Hepatocyte (in vitro differentiated cells): ENCODE measurements around the gene LINGO1. TPM values are rescaled to one million over a fixed set of nuclear protein-coding genes. Genes with fewer than 3 reads are reported as not detected.

Source experiments
- DNase-seq: peaks from one replicate; pipeline ENCODE4 v3.0.0-alpha.2; 2016; ENCODE audit warnings: low spot score
- H2AFZ ChIP-seq: fragments of 200-600 bp; sonication (generic); 2 replicates; pipeline ENCODE4 v1.6.0; 2016; ENCODE audit warnings: antibody characterized with exemption, mild to moderate bottlenecking
- H3K27ac ChIP-seq: fragments of 200-600 bp; sonication (generic); 2 replicates; pipeline ENCODE4 v1.5.1; 2016; ENCODE audit warnings: mild to moderate bottlenecking
- H3K27me3 ChIP-seq: fragments of 200-600 bp; sonication (generic); 2 replicates; pipeline ENCODE4 v1.6.1; 2016
- H3K36me3 ChIP-seq: fragments of 200-600 bp; sonication (generic); replicated peaks from 2 replicates; pipeline ENCODE4 v1.5.1; 2016; ENCODE audit warnings: low read depth; ENCODE audit not compliant: insufficient read depth
- H3K4me1 ChIP-seq: fragments of 200-600 bp; sonication (generic); 2 replicates; pipeline ENCODE4 v1.5.1; 2016; ENCODE audit warnings: mild to moderate bottlenecking, moderate library complexity; ENCODE audit not compliant: insufficient read depth
- H3K4me2 ChIP-seq: fragments of 200-600 bp; sonication (generic); 2 replicates; pipeline ENCODE4 v1.6.0; 2016
- H3K4me3 ChIP-seq: fragments of 200-600 bp; sonication (generic); 2 replicates; pipeline ENCODE4 v1.5.1; 2016; ENCODE audit warnings: mild to moderate bottlenecking
- H3K79me2 ChIP-seq: fragments of 200-600 bp; sonication (generic); 2 replicates; pipeline ENCODE4 v1.6.0; 2017; ENCODE audit warnings: mild to moderate bottlenecking
- H3K9me2 ChIP-seq: fragments of 200-600 bp; sonication (generic); replicated peaks from 2 replicates; pipeline ENCODE4 v1.6.0; 2017; ENCODE audit warnings: mild to moderate bottlenecking; ENCODE audit not compliant: insufficient read depth
- H3K9me3 ChIP-seq: fragments of 200-600 bp; sonication (generic); 2 replicates; pipeline ENCODE4 v1.5.1; 2016; ENCODE audit warnings: low read depth, mild to moderate bottlenecking
- H4K20me1 ChIP-seq: fragments of 200-600 bp; sonication (generic); 2 replicates; pipeline ENCODE4 v1.6.0; 2016; ENCODE audit warnings: mild to moderate bottlenecking; ENCODE audit not compliant: insufficient read depth, poor library complexity, severe bottlenecking
- CTCF ChIP-seq: fragments of 200-600 bp; sonication (generic); IDR thresholded peaks from 2 replicates; pipeline ENCODE4 v1.5.1; 2016; ENCODE audit warnings: antibody characterized with exemption, mild to moderate bottlenecking; ENCODE audit not compliant: poor library complexity
- EZH2 ChIP-seq: fragments of 200-600 bp; sonication (generic); IDR thresholded peaks from 2 replicates; pipeline ENCODE4 v1.6.1; 2016; ENCODE audit warnings: antibody characterized with exemption, mild to moderate bottlenecking, borderline replicate concordance
- EZH2phosphoT487 ChIP-seq: fragments of 200-600 bp; sonication (generic); IDR thresholded peaks from one replicate; pipeline ENCODE4 v1.6.1; 2018; ENCODE audit warnings: antibody characterized with exemption, mild to moderate bottlenecking, low read depth, moderate library complexity; ENCODE audit not compliant: unreplicated experiment, severe bottlenecking
- WGBS: methylation state at CpG from one replicate; pipeline ENCODE4 v1.1.6; 2016; ENCODE audit warnings: low lambda C conversion rate; ENCODE audit errors: missing lambda C conversion rate; 5-methylcytosine and 5-hydroxymethylcytosine counted together
- polyA plus RNA-seq: library from polyadenylated mRNA; unstranded; fragments of >200 nt; fragmentation: Nextera tagmentation; extraction: Ambion mirVana; gene quantifications from 2 replicates; pipeline ENCODE4 v1.2.1, GENCODE V29; 2016
- total RNA-seq: library from RNA; depleted of rRNA; stranded (reverse); fragments of >200 nt; gene quantifications from 2 replicates; pipeline ENCODE4 v1.2.3, GENCODE V29; 2014

LINGO1 gene
- total and polyA plus RNA-seq, 2 experiments from 2014 or later = 4.3 to 5.1 TPM

DNA sequence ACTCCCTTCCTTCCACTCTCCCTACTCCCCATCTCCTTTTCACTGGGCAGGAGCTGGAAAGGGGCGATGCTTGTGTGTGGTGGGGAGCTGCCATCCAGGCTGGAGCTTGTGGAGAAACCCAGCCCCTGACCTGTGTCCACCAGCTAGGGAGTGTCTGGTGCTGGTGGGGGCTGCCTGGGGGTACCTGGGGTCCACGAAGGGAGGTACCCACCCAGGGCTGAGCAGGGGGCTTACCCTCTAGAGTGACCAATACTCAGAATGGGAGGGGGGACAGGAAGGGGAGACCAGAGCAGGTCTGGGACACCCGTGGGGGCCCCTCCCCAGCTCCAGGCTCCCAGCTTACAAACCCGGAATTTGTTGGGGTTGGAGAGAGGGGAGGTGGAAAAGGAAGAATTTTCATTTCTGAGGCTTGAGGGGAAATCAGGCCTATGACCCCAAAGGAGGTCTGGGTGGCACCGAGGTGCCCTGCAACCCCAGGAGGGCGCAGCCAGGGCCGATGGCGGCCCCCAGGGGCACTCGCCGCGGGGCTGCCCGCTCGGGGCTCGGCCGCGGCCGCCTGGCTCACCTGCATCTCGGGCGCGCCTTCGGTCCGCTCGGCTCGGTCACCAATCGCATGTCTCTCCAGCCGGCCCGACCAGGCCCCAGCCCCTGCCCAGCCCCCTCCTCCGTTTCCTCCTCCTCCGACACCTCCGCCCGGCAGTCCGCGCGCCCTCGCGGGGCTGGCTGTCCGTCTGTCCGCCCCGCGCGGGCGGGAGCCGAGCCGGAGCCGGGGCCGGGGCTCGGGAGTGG is 773 bp downstream of the LINGO1 start:
- TF ChIP-seq EZH2 (no peak), CTCF (no peak), EZH2phosphoT487 (no peak)
- Histone ChIP-seq H3K27me3 (peaks cover 44% of the 10 kb centered on the region), H3K4me3 (peak overlapping the region; percentile 16), H3K4me2 (peak overlapping the region; percentile 87), H3K9me2 (no peaks in the 10 kb centered on the region), H2AFZ (no peak overlapping the region), H4K20me1 (no peaks in the 10 kb centered on the region), H3K79me2 (no peaks in the 10 kb centered on the region), H3K27ac (no peak overlapping the region), H3K36me3 (no peaks in the 10 kb centered on the region), H3K4me1 (peaks cover 14% of the 10 kb centered on the region), H3K9me3 (no peaks in the 10 kb centered on the region)
- DNase-seq = peak; percentile 50
- 9% methylated on average over 13 of the region's 47 CpGs for WGBS

GRCh38 chr15:77630956-77631744 is 1.6 kb downstream of the LINGO1 start:
- Histone ChIP-seq H3K79me2 (no peaks in the 10 kb centered on the region), H4K20me1 (no peaks in the 10 kb centered on the region), H3K9me3 (no peaks in the 10 kb centered on the region), H3K4me1 (peaks cover 14% of the 10 kb centered on the region), H3K27me3 (peaks cover 44% of the 10 kb centered on the region), H3K4me2 (peak overlapping the region; percentile 87), H2AFZ (no peak overlapping the region), H3K36me3 (no peaks in the 10 kb centered on the region), H3K9me2 (no peaks in the 10 kb centered on the region), H3K27ac (no peak overlapping the region), H3K4me3 (peak overlapping the region; percentile 16)
- TF ChIP-seq EZH2 = no peak
- peak; percentile 31 for TF ChIP-seq CTCF
- 35% methylated on average over 18 of the region's 20 CpGs for WGBS
- DNase-seq = no peak

DNA sequence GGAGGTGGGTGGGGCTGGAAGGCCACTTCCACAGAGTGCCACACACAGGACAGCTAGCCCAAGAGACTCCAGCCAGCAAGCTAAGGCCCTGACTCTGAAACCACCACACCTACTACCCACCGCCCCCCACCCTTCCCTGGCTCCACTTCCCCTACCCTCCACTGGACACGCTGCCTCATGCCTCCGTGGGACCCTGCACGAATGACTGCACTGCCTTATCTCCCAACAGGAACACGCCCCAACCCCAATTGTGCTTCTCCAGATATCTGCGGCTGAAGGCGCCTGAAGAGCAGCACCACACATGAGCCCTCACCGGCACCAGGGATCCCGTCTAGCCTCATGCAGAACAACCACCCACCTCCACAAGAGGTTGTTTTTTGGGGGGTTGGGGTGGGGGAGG is 2.7 kb downstream of the LINGO1 start:
- Histone ChIP-seq H4K20me1 (no peaks in the 10 kb centered on the region), H3K4me3 (no peak overlapping the region), H3K9me2 (no peaks in the 10 kb centered on the region), H3K79me2 (no peaks in the 10 kb centered on the region), H3K4me2 (no peak overlapping the region), H3K4me1 (peaks cover 14% of the 10 kb centered on the region), H3K27ac (no peak overlapping the region), H3K9me3 (no peaks in the 10 kb centered on the region), H3K27me3 (peaks cover 33% of the 10 kb centered on the region), H2AFZ (no peak overlapping the region), H3K36me3 (no peaks in the 10 kb centered on the region)
- no peak for DNase-seq
- no peak for TF ChIP-seq CTCF
- TF ChIP-seq EZH2phosphoT487 = no peak
- no peak for TF ChIP-seq EZH2
- 73% methylated on average over 7 of the region's 9 CpGs for WGBS
